Left colon (tissue), 2 donors: Measurements from ENCODE around the gene LPAR6. TPM values are rescaled to one million over a fixed set of nuclear protein-coding genes. Genes with fewer than 3 reads are reported as not detected.
A peak's percentile ranks its signal among the peaks of the same experiment; 100 is the strongest.
"Not testable (repeated sequence)": the region's sequence is repeated elsewhere in the genome, so short reads cannot be mapped to it uniquely, and the experiment has no call there.

Source experiments
- ATAC-seq: fragments of 200-7000 bp; cut with Tn5 transposase; one replicate; pipeline ENCODE4 v1.9.1; 2020; ENCODE audit warnings: mild to moderate bottlenecking, moderate library complexity
- DNase-seq, 2 donors: peaks; one replicate each; pipeline ENCODE4 v3.0.0-alpha.2; 2020
- intact Hi-C, 2 donors: fragments of 100-400 bp; cut with DNase I in 1 of 2; cut with micrococcal nuclease in 1 of 2; formaldehyde crosslinking; loops; one replicate each; pipeline versions ENCODE4 v1.11.2 to v1.14.0; 2022; cut with DNase I, micrococcal nuclease
- total RNA-seq, 2 donors: library from RNA; stranded (reverse); fragmentation: NEBNext Ultra II Directional; extraction: Animal tissue kit (Norgen Biotek cat#: 25700); gene quantifications; one replicate each; pipeline ENCODE4 v1.2.1, GENCODE V29; 2021
- donor health status: DM: no; HTN: no; CAD: no.
- donor health status: DM: yes; HTN: yes; CAD: no.

LPAR6 gene
- total RNA-seq, 2 donors from 2014 or later, result 7.6 to 16.4 TPM

GRCh38 chr13:48426052-48426451 is 13.1 kb upstream of the LPAR6 start:
- ATAC-seq, result no peak
- intact Hi-C loops, result no loop called here
- no peak for DNase-seq

GRCh38 chr13:48424212-48424611 is 11.3 kb upstream of the LPAR6 start:
- intact Hi-C loops, result no loop called here
- ATAC-seq, result no peak
- no peak for DNase-seq

DNA sequence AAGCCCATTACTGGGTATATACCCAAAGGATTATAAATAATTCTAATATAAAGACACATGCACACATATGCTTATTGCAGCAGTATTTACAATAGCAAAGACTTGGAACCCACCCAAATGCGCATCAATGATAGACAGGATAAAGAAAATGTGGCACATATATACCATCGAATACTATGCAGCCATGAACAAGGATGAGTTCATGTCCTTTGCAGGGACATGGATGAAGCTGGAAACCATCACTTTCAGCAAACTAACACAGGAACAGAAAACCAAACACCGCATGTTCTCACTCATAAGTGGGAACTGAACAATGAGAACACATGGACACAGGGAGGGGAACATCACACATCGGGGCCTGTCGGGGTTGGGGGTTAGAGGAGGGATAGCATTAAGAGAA is 9.1 kb upstream of the LPAR6 start:
- intact Hi-C loops, DNase-seq, ATAC-seq: not testable (repeated sequence)

- DNase-seq, result no peak
- no peak for ATAC-seq
- intact Hi-C loops, result no loop called here
Measured at GRCh38 chr13:48415516-48415915, 2.6 kb upstream of the LPAR6 start.

GRCh38 chr13:48414501-48414900 is 1.6 kb upstream of the LPAR6 start:
- intact Hi-C loops, result no loop called here
- ATAC-seq, result no peak
- no peak for DNase-seq

GRCh38 chr13:48411841-48412531 is 927 bp downstream of the LPAR6 start:
- intact Hi-C loops, result no loop called here
- no peak for DNase-seq
- peak; percentile 78 for ATAC-seq

GRCh38 chr13:48411147-48411794 is 1.6 kb downstream of the LPAR6 start:
- no peak for DNase-seq
- intact Hi-C loops, result no loop called here
- peak; percentile 57 for ATAC-seq

DNA sequence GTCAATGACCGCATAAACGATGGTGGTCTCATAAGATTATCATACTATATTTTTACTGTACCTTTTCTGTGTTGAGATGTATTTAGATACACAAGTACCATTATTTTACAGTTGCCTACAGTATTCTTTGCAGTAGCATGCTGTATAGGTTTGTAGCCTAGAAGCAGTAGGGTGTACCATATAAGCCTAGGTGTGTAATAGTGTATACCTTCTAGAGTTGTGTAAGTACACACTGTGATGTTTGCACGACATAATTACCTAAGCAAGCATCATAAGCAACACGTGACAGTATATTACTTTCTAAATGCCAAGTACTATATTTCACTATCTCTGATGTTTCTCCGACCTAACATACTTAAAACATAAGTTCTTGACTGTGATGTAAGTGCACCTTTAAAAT is 2.7 kb downstream of the LPAR6 start:
- ATAC-seq (peak; percentile 57), DNase-seq (no peak)
- intact Hi-C loops, result no loop called here

- intact Hi-C loops, result loop anchor here in 1 of 2 donors (10.0 kb wide), 1 partner anchor 159 kb away; no protein-coding TSS in a partner anchor
- DNase-seq, result no peak
Measured at GRCh38 chr13:48405875-48406274, 7.0 kb downstream of the LPAR6 start.

GRCh38 chr13:48404952-48405351 is 8.0 kb downstream of the LPAR6 start:
- intact Hi-C loops, result loop anchor here in 1 of 2 donors (10.0 kb wide), 1 partner anchor 160 kb away; no protein-coding TSS in a partner anchor
- DNase-seq (no peak), ATAC-seq (no peak)

More at GRCh38 chr13:48405875-48406274, 7.0 kb downstream of the LPAR6 start:
- ATAC-seq, result no peak

- no peak for DNase-seq
- ATAC-seq, result no peak
- intact Hi-C loops, result loop anchor here in 1 of 2 donors (10.0 kb wide), 1 partner anchor 161 kb away; no protein-coding TSS in a partner anchor
Measured at GRCh38 chr13:48403913-48404312, 9.0 kb downstream of the LPAR6 start.

GRCh38 chr13:48403151-48403631 is 9.7 kb downstream of the LPAR6 start:
- DNase-seq (no peak), ATAC-seq (no peak)
- intact Hi-C loops, result loop anchor here in 1 of 2 donors (10.0 kb wide), 1 partner anchor 162 kb away; no protein-coding TSS in a partner anchor

DNA sequence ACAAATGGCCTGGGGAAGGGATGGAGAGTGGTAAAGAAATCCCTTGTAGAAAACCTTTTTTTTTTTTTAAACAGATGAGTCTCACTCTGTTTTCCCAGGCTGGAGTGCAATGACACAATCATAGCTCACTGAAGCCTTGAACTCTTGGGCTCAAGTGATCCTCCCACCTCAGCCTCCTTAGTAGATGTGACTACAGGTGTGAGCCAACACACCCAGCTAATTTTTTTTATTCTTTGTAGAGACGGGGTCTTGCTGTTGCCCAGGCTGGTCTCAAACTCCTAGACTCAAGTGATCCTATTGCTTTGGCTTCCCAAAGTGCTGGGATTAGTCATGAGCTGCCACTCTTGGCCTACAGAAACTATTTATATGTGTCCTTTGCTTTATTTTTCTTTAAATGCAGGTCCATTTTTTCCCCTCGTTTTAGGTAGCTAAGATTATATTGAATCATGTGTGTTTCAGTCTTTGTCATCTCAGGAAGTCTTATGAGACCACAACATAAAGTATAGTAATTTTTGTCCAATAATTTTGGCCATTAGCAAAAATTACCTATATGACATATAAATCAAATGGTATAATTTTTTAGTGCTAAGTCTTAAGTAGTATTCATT is 10.5 kb downstream of the LPAR6 start:
- ATAC-seq, result no peak
- intact Hi-C loops, result loop anchor here in 1 of 2 donors (10.0 kb wide), 1 partner anchor 162 kb away; no protein-coding TSS in a partner anchor
- DNase-seq, result no peak

- intact Hi-C loops, result loop anchor here in 1 of 2 donors (10.0 kb wide), 1 partner anchor 163 kb away; no protein-coding TSS in a partner anchor
- no peak for ATAC-seq
- DNase-seq, result no peak
Measured at GRCh38 chr13:48401480-48401879, 11.4 kb downstream of the LPAR6 start.

DNA sequence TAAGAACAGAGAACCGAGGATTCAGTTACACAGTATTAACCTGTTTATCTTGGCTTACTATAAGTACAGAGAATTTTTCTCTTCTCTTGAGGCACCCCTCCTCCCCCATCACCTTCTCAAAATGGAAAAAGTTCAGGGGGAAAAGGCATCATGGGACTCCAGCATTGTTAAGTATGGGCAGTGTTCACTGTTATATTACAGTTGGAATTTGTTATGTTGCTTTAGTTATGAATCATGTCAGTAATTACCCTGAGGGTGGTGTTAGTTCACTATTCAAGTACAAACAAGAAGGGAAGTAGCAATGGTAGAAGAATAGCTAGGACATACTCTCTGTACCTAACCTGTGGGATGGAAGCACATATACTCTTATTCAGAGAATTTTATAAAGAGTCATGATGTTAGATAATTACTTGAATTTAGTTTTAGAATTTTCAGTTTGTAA is 12.0 kb downstream of the LPAR6 start:
- DNase-seq (no peak), ATAC-seq (peak; percentile 97)
- intact Hi-C loops, result loop anchor here in 1 of 2 donors (10.0 kb wide), 1 partner anchor 164 kb away; no protein-coding TSS in a partner anchor

- no peak for DNase-seq
- no peak for ATAC-seq
- intact Hi-C loops, result loop anchor here in 1 of 2 donors (10.0 kb wide), 1 partner anchor 165 kb away; no protein-coding TSS in a partner anchor
Measured at GRCh38 chr13:48400090-48400694, 12.7 kb downstream of the LPAR6 start.

GRCh38 chr13:48398450-48399095 is 14.3 kb downstream of the LPAR6 start:
- ATAC-seq (peak; percentile 26), DNase-seq (no peak)
- intact Hi-C loops, result no loop called here

DNA sequence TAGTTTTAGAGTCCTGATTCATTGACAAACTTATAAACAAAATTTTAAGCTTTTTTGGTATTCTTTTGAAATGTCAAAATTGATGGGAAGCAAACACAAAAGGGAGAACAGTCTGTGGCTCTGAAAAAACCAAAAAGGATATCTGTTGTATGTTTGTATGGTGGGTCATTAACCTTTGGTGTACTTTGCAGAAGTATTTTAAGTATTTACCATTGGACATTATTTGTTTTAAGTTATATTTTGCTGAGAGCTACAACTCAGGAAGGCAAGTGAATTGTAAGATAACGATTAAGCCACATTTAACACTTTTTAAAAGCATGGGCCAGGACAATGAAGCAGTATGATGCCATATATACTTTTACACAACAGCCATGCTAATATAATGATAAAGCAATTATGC is 15.2 kb downstream of the LPAR6 start:
- no peak for ATAC-seq
- intact Hi-C loops, result no loop called here
- no peak for DNase-seq
